Right hindlimb (tissue), 1 donor: ENCODE data around the gene RALBP1.
"Not testable (repeated sequence)": the region's sequence is repeated elsewhere in the genome, so short reads cannot be mapped to it uniquely, and the experiment has no call there.

Experiments
- DNase-seq: peaks from one replicate; pipeline ENCODE4 v3.0.0-alpha.2; 2018

Gene RALBP1

GRCh38 chr18:9474983-9475642 lies at the start of gene RALBP1:
TSS of gene RALBP1 (plus strand) at chr18:9475513. CDS start at chr18:9513046, 37,533 bp downstream.
- peak; percentile 100 for DNase-seq

DNA sequence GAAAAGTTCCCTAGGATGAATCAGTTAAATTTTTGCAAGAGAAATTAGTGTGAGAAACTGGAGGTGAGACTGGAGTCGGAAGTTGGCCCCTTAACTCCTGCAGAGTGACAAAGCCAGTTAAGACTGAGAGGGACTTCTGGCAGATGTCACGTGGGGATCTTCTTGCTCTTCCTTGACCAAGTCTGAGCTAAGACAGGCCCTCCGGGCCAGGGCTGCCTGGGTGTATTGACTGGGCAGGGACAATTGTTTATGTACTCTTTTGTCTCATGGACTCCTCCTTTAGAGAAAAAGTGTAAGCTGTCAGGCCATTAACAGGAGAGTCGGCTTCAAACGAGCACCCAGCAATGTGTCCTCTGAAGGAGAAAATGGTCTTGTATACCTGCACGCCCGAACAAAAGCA lies 48.6 kb upstream of the RALBP1 start:
- no peak for DNase-seq

DNA sequence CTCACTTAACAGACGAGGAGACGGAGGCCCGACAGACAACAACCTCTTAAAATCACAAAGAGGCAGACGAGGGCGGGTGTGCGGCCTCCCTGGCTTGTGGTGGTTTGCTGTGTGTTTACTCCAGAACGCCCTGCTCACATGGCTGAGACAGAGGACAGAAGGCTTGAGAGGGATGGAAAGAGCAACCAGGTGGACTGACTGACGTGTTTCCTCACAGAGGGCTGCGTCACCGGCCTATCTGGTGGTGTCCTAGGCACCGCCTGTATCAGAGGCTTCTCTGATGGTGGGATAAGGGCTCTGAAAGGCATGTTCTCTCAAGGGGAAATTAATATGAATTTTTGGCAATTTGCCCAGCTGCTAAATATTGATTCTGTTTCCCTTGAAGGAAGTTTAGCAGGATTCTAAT lies 47.0 kb upstream of the RALBP1 start:
- DNase-seq: no peak

DNA sequence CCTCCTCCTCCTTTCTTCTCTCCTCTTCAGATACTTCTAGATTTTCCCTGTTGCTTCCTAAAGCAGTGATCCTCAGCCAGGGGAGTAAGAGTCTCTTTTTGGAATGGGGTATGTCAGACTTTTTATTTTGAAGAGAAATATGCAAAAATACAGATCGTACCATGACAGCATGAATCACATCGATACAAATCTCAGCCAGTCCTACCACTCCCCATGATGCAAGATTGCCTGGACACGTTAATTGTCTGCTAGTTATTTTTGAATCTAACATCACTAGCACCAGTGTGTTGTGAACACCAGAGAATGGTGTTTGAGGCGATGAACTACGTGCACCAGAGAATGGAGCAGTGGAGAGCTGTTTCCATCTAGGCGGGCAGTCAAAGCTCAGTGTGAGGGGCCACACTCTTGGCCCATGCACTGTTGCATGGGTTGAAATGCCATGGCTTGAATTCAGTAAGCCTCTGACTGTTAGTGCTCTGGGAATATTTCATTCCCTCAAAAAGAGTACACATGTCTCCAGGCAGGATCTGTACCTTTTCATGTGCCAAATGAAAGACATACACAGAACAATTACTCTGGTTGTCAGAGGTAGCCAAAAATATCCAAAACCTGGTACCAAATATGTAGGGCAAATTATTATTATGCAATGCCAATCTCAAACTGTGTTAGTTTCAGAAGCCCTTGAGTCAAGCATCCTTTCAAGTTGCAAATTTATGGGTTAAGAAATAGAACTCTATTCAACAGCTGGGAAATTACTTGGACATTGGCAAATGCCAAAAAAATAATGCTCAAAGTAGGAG lies 46.3 kb upstream of the RALBP1 start:
- DNase-seq: no peak

DNA sequence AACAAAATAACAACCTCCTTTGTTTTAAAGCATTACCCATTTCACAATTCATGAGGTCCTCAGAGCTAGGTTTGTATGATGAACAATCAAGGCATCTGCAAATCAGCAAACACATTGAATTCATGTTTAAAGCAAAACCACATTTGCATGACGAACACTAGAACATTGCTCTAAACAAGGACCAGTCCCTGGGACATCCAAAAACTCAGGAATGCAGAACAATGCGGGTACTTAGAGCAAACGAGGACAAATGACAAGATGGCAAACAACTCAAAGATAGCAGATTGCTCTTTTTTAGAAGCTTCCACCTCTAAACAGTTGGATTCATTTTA lies 45.7 kb upstream of the RALBP1 start:
- DNase-seq: no peak

- DNase-seq: not testable (repeated sequence)
Measured at GRCh38 chr18:9430315-9430714, 45.0 kb upstream of the RALBP1 start.

DNA sequence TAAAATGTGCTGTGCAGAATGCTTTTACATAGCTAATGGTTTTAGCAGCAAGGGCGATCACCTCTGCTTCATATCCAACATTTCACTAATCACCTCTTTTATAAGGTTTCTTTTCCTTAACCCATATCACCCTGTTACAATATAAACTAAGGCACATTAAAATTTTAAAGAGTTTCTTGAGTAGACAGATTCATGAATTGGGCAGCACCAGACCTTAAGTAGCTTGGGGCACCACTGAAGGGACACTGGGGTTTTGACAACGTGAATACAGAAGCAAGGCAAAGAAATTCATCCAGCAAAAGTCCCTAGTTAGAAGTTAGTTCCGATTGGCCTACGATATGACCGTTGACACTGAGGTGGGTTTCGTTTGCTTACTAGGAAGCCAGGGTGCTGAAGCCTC lies 44.0 kb upstream of the RALBP1 start:
- DNase-seq: no peak

DNA sequence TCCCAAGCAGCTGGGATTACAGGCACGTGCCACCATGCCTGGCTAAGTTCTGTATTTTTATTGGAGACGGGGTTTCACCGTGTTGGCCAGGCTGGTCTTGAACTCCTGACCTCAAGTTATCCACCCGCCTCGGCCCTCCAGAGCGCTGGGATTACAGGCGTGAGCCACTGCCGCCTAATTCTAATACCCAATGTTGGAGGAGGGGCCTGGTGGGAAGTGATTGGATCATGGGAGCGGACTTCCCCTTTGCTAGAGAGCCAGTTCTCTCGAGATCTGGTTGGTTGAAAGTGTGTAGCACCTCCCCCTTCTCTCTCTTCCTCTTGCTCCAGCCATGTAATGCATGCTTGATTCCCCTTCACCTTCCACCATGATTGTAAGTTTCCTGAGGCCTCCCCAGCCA lies 42.2 kb upstream of the RALBP1 start:
- not testable (repeated sequence) for DNase-seq

DNA sequence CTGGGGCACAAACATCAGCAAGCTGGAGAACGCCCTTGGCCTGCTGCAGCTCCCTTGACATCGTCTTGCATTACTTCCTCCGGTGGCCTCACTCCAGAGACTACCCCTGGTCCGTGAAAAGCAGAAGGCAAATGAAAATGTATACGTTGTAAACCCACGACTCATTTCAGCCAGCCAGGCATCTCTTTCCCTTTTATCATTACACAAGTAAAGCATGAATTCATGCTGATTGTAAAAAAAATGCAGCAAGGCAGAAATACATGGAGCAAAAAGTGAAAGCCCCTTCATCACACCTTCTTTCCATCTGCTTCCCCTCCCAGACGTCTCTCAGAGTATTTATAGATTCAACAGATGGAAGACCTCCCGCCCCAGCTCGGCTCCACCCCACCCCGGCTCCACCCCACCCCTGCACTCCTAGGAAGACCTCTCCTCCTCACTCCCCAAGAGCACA lies 41.6 kb upstream of the RALBP1 start:
- peak; percentile 86 for DNase-seq

- peak; percentile 49 for DNase-seq
Measured at GRCh38 chr18:9434122-9434701, 41.1 kb upstream of the RALBP1 start.

- no peak for DNase-seq
Measured at GRCh38 chr18:9435041-9435440, 40.3 kb upstream of the RALBP1 start.

DNA sequence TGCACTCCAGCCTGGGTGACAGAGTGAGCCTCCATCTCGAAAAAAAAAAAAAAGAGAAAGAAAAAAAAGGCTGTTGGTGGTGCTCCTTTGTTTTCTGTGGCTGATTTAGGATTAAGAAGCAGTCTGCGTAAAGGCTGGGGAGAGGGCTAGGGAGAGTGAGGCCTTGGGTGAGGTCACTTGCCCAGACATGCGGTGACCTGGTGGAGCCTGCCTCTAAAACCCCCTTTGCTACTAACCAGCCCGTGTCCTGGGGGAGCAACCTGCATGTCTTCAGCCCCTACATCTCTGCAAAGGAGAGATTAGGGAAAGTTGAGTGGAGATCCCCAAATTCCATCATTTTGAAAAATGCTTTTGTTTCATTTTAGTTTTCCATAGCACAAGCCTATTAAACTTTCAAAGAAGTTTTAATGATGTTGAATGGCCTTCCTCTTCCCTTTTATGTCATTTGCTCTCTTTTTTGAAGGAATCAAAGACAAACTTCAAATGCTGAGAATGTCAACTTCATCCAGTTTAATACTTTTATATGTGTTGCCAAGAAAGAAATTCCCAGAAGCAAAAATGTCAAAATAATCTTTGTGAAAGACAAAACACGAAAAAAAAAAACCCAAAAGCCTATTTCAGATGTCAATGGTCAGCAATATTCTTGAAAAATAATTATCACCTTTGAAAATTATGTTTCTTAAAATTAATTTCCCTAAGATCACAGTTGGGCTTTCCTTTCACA lies 38.9 kb upstream of the RALBP1 start:
- DNase-seq: no peak

GRCh38 chr18:9437021-9437437 lies 38.3 kb upstream of the RALBP1 start:
- peak; percentile 79 for DNase-seq

GRCh38 chr18:9437672-9438071 lies 37.6 kb upstream of the RALBP1 start:
- no peak for DNase-seq

GRCh38 chr18:9441061-9441460 lies 34.3 kb upstream of the RALBP1 start:
- DNase-seq: no peak

DNA sequence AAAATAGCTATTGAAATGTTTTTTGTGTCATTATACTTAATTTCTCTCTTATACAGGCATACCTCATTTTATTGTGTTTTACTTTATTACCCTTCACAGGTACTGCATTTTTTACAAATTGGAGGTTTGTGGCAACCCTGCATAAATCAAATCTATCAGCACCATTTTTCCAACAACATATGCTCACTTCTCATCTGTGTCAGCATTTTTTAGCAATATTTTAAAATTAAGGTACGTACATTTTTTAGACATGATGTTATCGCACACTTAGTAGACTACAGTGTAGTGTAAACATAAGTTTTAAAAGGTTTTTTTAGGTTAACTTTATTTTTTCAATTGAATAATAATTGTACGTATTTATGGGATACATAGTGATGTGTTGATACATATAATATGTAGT lies 30.8 kb upstream of the RALBP1 start:
- DNase-seq: no peak

- DNase-seq: no peak
Measured at GRCh38 chr18:9446839-9447238, 28.5 kb upstream of the RALBP1 start.

- DNase-seq: no peak
Measured at GRCh38 chr18:9447334-9447733, 28.0 kb upstream of the RALBP1 start.

GRCh38 chr18:9449600-9450414 lies 25.5 kb upstream of the RALBP1 start:
- DNase-seq: peak; percentile 39

DNA sequence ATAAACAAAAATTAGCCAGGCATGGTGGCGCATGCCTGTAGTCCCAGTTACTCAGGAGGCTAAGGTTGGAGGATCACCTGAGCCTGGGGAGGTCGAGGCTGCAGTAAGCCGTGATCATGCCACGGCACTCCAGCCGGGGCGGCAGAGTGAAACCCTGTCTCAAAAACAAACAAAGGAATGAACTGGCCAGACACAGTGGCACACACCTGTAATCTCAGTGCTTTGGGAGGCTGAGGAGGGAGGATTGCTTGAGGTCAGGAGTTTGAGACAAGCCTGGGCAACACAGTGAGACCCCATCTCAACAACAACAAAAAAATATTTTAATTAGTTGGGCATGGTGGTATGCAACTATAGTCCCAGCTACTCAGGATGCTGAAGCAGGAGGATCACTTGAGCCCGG lies 24.4 kb upstream of the RALBP1 start:
- not testable (repeated sequence) for DNase-seq

- DNase-seq: no peak
Measured at GRCh38 chr18:9453283-9453682, 22.0 kb upstream of the RALBP1 start.

DNA sequence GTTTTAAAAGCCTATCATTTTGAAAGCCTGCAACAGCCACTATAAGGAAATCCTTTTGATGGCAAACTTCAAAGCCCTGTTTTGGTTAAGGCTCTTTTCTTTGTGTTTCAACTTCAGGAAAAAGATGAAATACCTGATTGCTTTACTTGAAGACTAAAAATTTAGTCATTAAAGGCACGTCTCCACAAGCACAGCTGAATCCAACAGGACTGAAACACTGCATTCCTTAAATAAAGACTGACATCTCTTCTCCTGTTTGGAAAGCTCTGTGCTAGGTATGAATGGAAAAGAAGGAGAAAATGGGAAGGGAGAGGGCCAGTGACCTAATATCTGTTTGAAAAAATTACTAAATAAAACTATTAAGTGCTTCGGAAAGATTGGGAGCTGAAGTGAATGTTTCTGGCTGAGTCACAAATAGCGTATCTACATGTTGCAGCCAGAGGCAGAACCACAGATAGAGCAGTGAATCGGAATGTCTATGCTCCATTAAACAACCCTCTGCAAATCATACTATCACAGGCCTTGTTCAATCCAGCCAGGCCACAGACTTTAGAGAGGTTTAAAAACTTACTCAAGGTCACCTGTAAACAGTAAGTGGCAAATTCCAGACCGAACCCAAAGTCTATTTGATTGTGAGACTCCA lies 21.1 kb upstream of the RALBP1 start:
- no peak for DNase-seq
